ENCODE data around the gene ZNF281. TPM values are rescaled to one million over a fixed set of nuclear protein-coding genes. Genes with fewer than 3 reads are reported as not detected.

The ZNF281 gene
- total RNA-seq, 1 experiment from 2014 or later = 47.7 TPM

DNA sequence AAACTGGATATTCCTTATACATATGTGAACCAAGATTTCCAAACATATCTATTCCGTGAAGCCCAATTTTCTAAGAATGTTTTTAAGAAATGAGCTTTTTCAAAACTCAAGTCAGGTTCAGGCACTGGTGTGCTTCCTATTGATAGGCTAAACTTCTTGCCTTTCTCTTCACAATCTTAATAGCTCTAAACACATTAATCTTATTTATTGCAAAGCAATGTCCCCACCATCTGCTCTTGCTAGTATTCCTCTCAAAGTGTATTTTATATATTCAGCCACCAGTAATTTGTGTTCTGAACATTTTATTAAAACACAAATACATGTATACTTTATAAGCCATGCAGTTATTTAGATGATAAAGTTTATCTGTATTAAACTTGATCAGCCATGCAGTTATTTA lies 11.5 kb downstream of the ZNF281 start:
- DNase-seq (ENCODE audit: low spot score) (no peak), ATAC-seq (no peak)
- peaks cover 2% of the 10 kb centered on the region; the same call in 1 of the 2 replicates for H3K36me3 Mint-ChIP-seq
- peaks cover 71% of the 10 kb centered on the region for H3K4me1 Mint-ChIP-seq
- no peak overlapping the region for H3K4me3 Mint-ChIP-seq
- no peak overlapping the region; the same call in 1 of the 2 replicates for H3K27ac Mint-ChIP-seq
- ChIA-PET POLR2A (interaction anchor here (0.7 kb wide), 1 partner anchor 441 kb away, joined by 4 read pairs; no protein-coding TSS in a partner anchor), CTCF (interaction anchor here (0.8 kb wide), 1 partner anchor 90 kb away, joined by 3 read pairs; no protein-coding TSS in a partner anchor)
- H3K27me3 Mint-ChIP-seq (ENCODE audit: low read depth) = no peaks in the 10 kb centered on the region
- TF ChIP-seq NFE2L1 (CRISPR knock-in tag; IDR thresholded peaks at IDR 0.05) (no peak), ZNF138 (CRISPR knock-in tag; conservative IDR thresholded peaks at IDR 0.05) (no peak), EMX1 (CRISPR knock-in tag; IDR thresholded peaks at IDR 0.05) (no peak), TEAD4 (CRISPR knock-in tag; IDR thresholded peaks at IDR 0.05) (no peak), FOXJ3 (CRISPR knock-in tag; IDR thresholded peaks at IDR 0.05; ENCODE audit: borderline replicate concordance) (no peak), CDX4 (CRISPR knock-in tag; IDR thresholded peaks at IDR 0.05; ENCODE audit: borderline replicate concordance) (no peak), HMGA2 (CRISPR knock-in tag; IDR thresholded peaks at IDR 0.05) (no peak)
- no peaks in the 10 kb centered on the region for H3K9me3 Mint-ChIP-seq

DNA sequence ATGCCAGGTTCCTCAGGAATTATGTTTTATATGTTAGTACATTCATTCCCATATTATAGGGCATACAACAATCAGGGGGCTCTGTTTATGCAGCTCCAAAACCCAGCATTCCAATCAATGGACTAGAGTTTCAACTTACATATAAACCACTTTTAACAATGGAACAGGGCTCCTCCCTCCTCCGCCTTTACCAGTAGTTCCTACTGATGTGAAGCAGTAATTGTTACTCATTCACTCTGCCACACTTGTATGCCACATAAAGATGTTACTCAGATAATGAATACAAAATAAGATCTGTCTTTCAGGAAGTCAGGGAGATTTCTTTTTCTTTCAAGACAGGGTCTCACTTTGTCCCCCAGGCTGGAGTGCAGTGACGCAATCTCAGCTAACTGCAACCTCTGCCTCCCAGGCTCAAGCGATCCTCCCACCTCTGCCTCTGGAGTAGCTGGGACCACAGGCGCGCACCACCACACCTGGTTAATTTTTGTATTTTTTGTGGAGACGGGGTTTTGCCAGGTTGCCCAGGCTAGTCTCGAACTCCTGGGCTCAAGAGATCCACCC lies 17.1 kb downstream of the ZNF281 start:
- CTCF ChIA-PET = interaction anchor here (1.0 kb wide), 2 partner anchors 103 to 114 kb away, joined by 3 read pairs; no protein-coding TSS in a partner anchor
- H3K27me3 Mint-ChIP-seq (ENCODE audit: low read depth) = no peaks in the 10 kb centered on the region
- TF ChIP-seq NR3C1 (CRISPR knock-in tag; conservative IDR thresholded peaks at IDR 0.05; ENCODE audit: low read depth) (no peak), NR1H2 (CRISPR knock-in tag; IDR thresholded peaks at IDR 0.05) (no peak), FOXP1 (CRISPR knock-in tag; IDR thresholded peaks at IDR 0.05; ENCODE audit: borderline replicate concordance) (no peak)
- TF ChIP-seq, protein P1, sequence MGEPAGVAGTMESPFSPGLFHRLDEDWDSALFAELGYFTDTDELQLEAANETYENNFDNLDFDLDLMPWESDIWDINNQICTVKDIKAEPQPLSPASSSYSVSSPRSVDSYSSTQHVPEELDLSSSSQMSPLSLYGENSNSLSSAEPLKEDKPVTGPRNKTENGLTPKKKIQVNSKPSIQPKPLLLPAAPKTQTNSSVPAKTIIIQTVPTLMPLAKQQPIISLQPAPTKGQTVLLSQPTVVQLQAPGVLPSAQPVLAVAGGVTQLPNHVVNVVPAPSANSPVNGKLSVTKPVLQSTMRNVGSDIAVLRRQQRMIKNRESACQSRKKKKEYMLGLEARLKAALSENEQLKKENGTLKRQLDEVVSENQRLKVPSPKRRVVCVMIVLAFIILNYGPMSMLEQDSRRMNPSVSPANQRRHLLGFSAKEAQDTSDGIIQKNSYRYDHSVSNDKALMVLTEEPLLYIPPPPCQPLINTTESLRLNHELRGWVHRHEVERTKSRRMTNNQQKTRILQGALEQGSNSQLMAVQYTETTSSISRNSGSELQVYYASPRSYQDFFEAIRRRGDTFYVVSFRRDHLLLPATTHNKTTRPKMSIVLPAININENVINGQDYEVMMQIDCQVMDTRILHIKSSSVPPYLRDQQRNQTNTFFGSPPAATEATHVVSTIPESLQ (CRISPR knock-in tag; IDR thresholded peaks at IDR 0.05) = no peak
- TF ChIP-seq, protein P2, sequence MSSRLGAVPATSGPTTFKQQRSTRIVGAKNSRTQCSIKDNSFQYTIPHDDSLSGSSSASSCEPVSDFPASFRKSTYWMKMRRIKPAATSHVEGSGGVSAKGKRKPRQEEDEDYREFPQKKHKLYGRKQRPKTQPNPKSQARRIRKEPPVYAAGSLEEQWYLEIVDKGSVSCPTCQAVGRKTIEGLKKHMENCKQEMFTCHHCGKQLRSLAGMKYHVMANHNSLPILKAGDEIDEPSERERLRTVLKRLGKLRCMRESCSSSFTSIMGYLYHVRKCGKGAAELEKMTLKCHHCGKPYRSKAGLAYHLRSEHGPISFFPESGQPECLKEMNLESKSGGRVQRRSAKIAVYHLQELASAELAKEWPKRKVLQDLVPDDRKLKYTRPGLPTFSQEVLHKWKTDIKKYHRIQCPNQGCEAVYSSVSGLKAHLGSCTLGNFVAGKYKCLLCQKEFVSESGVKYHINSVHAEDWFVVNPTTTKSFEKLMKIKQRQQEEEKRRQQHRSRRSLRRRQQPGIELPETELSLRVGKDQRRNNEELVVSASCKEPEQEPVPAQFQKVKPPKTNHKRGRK (CRISPR knock-in tag; IDR thresholded peaks at IDR 0.05; ENCODE audit: borderline replicate concordance) = no peak
- H3K9me3 Mint-ChIP-seq = no peaks in the 10 kb centered on the region
- peak; percentile 31; the same call in 1 of the 2 replicates for ATAC-seq
- peak overlapping the region; percentile 50 for H3K4me3 Mint-ChIP-seq
- no peaks in the 10 kb centered on the region for H3K36me3 Mint-ChIP-seq
- POLR2A ChIA-PET = no interaction called here
- H3K4me1 Mint-ChIP-seq = peaks cover 41% of the 10 kb centered on the region
- H3K27ac Mint-ChIP-seq = peak overlapping the region; percentile 97
- no peak for DNase-seq (ENCODE audit: low spot score)

DNA sequence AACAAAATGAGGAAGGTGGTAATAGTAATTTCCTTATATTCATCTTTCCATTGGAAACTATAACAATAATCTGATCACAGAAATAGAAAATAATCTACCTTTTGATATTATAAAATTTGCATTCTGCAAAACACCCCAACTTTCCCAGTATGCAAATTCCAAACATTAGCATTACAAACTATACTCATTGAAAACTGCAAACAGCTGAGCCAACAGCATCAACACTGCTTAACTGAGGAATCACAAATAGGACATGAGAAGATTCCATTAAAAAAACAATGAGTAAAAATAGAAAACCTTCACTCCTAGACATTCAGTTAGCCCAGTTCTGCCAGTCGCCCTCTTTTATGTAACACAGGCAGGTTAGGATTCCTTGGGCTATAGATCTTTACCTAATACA lies 18.1 kb downstream of the ZNF281 start:
- H3K36me3 Mint-ChIP-seq = no peaks in the 10 kb centered on the region; the same call in 1 of the 2 replicates
- TF ChIP-seq NR3C1 (CRISPR knock-in tag; conservative IDR thresholded peaks at IDR 0.05; ENCODE audit: low read depth) (no peak), FOXK1 (CRISPR knock-in tag; IDR thresholded peaks at IDR 0.05) (0 out of 2 replicates have a peak, but pooled peaks have one; percentile 44), ATF1 (CRISPR knock-in tag; IDR thresholded peaks at IDR 0.05) (no peak)
- ChIA-PET CTCF (interaction anchor here (1.0 kb wide), 2 partner anchors 102 to 113 kb away, joined by 3 read pairs; no protein-coding TSS in a partner anchor), POLR2A (no interaction called here)
- H3K4me3 Mint-ChIP-seq = peak overlapping the region; percentile 50
- peak overlapping the region; percentile 97 for H3K27ac Mint-ChIP-seq
- ATAC-seq (no peak), DNase-seq (ENCODE audit: low spot score) (no peak)
- peaks cover 38% of the 10 kb centered on the region for H3K4me1 Mint-ChIP-seq
- H3K9me3 Mint-ChIP-seq = no peaks in the 10 kb centered on the region
- H3K27me3 Mint-ChIP-seq (ENCODE audit: low read depth) = no peaks in the 10 kb centered on the region

DNA sequence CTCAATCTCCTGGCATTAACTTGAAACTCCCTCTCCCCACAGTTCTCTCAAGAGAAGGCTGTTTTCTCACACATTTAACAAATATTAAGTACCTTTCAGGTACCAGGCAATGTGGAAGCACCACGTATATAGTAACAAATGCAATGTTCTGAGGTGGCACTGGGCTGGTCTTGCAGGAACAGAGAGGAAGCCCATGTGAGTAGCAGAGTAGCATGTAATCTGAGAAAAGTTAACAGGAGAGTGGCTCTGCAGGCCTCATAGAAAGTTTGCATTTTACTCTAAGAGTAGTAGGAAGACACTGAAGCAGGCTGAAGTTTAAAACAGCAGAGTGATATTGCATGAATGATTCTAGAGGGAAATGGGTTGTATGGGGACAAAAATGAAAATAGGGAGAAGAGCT lies 21.0 kb downstream of the ZNF281 start:
- POLR2A ChIA-PET = no interaction called here
- peaks cover 20% of the 10 kb centered on the region for H3K4me1 Mint-ChIP-seq
- TF ChIP-seq JAZF1 (CRISPR knock-in tag; IDR thresholded peaks at IDR 0.05) = no peak
- TF ChIP-seq NR3C1 (CRISPR knock-in tag; conservative IDR thresholded peaks at IDR 0.05; ENCODE audit: low read depth) = no peak
- TF ChIP-seq ATF3 (CRISPR knock-in tag; conservative IDR thresholded peaks at IDR 0.05) = no peak
- TF ChIP-seq ZNF416 (CRISPR knock-in tag; IDR thresholded peaks at IDR 0.05) = no peak
- TF ChIP-seq, protein P3, sequence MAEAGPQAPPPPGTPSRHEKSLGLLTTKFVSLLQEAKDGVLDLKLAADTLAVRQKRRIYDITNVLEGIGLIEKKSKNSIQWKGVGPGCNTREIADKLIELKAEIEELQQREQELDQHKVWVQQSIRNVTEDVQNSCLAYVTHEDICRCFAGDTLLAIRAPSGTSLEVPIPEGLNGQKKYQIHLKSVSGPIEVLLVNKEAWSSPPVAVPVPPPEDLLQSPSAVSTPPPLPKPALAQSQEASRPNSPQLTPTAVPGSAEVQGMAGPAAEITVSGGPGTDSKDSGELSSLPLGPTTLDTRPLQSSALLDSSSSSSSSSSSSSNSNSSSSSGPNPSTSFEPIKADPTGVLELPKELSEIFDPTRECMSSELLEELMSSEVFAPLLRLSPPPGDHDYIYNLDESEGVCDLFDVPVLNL (CRISPR knock-in tag; IDR thresholded peaks at IDR 0.05; ENCODE audit: borderline replicate concordance, low read depth) = no peak
- TF ChIP-seq NR2C2 (CRISPR knock-in tag; IDR thresholded peaks at IDR 0.05) = no peak
- TF ChIP-seq ZNF317 (CRISPR knock-in tag; IDR thresholded peaks at IDR 0.05; ENCODE audit: borderline replicate concordance, low read depth) = no peak
- TF ChIP-seq SMAD3 (CRISPR knock-in tag; IDR thresholded peaks at IDR 0.05; ENCODE audit: borderline replicate concordance) = no peak
- TF ChIP-seq TEAD1 (CRISPR knock-in tag; IDR thresholded peaks at IDR 0.05) = no peak
- TF ChIP-seq FOXP1 (CRISPR knock-in tag; IDR thresholded peaks at IDR 0.05; ENCODE audit: borderline replicate concordance) = no peak
- TF ChIP-seq ZNF263 (CRISPR knock-in tag; IDR thresholded peaks at IDR 0.05; ENCODE audit: low read depth) = no peak
- TF ChIP-seq SP1 (CRISPR knock-in tag; conservative IDR thresholded peaks at IDR 0.05) = no peak

More for the DNA sequence above, 21.0 kb downstream of the ZNF281 start:
- no peaks in the 10 kb centered on the region for H3K27me3 Mint-ChIP-seq (ENCODE audit: low read depth)
- DNase-seq (ENCODE audit: low spot score) = no peak
- CTCF ChIA-PET = no interaction called here
- no peaks in the 10 kb centered on the region; the same call in 1 of the 2 replicates for H3K36me3 Mint-ChIP-seq
- H3K9me3 Mint-ChIP-seq = no peaks in the 10 kb centered on the region
- no peak overlapping the region for H3K4me3 Mint-ChIP-seq
- no peak overlapping the region for H3K27ac Mint-ChIP-seq
- peak; percentile 66 for ATAC-seq
